NCI-H2227 (cell line): ENCODE results near the gene MAN2C1.
"Not testable (repeated sequence)": the region's sequence is repeated elsewhere in the genome, so short reads cannot be mapped to it uniquely, and the experiment has no call there.

Source experiments
- DNase-seq: peaks from one replicate; lab custom pipeline; 2025; ENCODE audit not compliant: unreplicated experiment; lab: John Stamatoyannopoulos, UW

MAN2C1 gene

DNA sequence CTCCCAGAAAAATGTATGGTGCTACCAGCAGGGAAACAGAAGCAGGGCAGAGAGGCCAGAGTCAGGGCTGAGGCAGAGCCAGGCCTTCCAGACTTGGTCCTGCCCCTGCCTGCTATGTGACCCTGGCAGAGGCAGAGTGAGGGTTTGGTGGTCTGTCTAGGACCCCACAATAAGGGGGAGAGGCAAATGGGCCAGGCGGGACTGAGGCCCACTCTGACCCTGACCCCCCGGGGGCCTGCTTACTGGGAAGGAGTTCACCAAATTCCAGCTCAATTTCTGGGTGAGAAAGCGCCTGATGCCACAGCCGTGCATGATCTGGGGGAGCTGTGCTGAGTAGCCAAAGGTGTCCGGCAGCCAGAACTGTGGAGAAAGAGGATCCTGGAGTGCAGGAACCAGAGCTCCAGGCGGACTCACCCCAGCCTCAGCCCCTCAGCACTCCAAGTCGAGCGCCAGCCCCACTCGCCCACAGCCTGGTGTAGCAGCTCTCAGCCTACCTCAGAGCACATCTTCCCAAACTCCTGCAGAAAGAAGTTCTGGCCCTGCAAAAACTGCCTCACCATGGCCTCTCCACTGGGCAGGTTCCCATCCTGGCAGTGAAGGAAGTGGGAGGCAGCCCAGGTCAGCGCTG is 6.9 kb downstream of the MAN2C1 start:
- no peak for DNase-seq

GRCh38 chr15:75360856-75361255 is 7.6 kb downstream of the MAN2C1 start:
- no peak for DNase-seq

- DNase-seq, result no peak
Measured at GRCh38 chr15:75360391-75360790, 8.0 kb downstream of the MAN2C1 start.

GRCh38 chr15:75359537-75360250 is 8.7 kb downstream of the MAN2C1 start:
- no peak for DNase-seq

GRCh38 chr15:75358771-75359536 is 9.5 kb downstream of the MAN2C1 start:
- DNase-seq, result no peak

GRCh38 chr15:75357976-75358673 is 10.3 kb downstream of the MAN2C1 start:
- no peak for DNase-seq

- DNase-seq, result no peak
Measured at GRCh38 chr15:75356517-75356916, 11.9 kb downstream of the MAN2C1 start.

DNA sequence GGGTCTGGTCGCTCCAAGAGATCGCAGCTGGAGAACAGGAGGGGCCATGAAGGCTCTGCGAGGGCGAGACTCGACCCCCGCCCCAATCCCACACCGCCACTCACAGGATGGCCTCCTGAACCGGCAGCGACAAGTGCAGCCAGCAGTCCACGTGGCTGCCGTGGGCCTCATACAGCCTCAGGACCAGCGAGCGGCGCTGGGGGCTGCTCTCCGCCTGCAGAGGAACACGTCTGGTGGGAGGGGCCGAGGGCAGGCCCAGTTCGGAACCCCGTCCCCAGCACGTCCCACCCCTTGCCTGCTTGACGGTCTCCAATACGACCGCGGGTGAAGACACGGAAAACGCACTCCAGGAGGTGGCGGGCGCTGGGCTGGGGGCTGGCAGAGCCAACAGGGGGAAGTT is 12.4 kb downstream of the MAN2C1 start:
- DNase-seq, result no peak

GRCh38 chr15:75355369-75355768 is 13.0 kb downstream of the MAN2C1 start:
- DNase-seq, result no peak

DNA sequence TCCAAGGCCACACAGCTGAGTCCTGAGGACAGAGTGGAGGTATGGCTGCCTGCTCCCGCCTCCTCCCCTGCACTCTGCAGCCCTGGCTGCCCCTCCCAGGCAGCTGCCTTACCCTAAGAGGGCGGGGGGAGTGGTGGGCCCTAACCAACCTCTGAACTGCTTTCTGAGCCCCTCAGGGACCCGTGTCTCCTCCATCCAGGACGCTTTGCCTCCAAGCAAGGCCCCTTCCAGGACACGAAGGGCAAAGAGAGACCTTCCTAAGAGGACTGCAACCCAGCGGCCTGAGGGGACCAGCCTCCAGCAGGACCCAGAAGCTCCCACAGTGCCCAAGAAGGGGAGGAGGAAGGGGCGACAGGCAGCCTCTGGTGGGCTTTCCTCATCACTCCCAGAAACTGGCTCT is 14.0 kb downstream of the MAN2C1 start:
- no peak for DNase-seq

GRCh38 chr15:75353604-75354003 is 14.8 kb downstream of the MAN2C1 start:
- DNase-seq, result no peak

DNA sequence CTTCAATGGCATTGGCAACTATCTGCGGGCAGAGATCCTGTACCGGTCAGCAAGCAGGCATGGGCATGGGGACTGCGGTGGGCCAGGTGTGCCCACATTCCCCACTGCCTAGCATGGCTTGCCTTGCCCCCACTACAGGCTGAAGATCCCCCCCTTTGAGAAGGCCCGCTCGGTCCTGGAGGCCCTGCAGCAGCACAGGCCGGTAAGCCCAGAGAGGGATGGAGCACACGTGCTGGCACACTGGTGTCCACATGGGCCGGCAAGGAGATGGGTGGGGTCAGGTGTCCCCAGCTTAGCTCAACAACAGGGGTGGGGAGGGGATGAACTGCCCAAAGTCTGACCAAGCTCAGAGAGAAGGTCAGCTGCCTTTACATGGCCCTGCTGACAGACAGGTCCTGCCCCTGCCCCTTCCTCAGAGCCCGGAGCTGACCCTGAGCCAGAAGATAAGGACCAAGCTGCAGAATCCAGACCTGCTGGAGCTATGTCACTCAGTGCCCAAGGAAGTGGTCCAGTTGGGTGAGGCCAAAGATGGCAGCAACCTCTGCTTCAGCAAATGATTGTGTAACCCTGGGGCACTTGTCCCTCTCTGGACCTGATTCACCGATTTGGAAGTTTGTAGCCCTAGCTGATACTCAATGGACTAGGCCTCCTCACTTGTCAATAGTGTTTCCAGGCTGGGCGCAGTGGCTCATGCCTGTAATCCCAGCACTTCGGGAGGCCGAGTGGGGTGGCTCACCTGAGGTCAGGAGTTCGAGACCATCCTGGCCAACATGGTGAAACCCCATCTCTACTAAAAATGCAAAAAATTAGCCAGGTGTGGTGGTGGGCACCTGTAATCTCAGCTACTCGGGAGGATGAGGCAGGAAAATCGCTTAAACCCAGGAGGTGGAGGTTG is 16.0 kb downstream of the MAN2C1 start:
- DNase-seq, result no peak

GRCh38 chr15:75350601-75351361 is 17.6 kb downstream of the MAN2C1 start:
- DNase-seq, result no peak

GRCh38 chr15:75349851-75350588 is 18.4 kb downstream of the MAN2C1 start:
- DNase-seq, result no peak

- not testable (repeated sequence) for DNase-seq
Measured at GRCh38 chr15:75349351-75349669, 19.1 kb downstream of the MAN2C1 start.

GRCh38 chr15:75348562-75349350 is 19.7 kb downstream of the MAN2C1 start:
- DNase-seq, result no peak

DNA sequence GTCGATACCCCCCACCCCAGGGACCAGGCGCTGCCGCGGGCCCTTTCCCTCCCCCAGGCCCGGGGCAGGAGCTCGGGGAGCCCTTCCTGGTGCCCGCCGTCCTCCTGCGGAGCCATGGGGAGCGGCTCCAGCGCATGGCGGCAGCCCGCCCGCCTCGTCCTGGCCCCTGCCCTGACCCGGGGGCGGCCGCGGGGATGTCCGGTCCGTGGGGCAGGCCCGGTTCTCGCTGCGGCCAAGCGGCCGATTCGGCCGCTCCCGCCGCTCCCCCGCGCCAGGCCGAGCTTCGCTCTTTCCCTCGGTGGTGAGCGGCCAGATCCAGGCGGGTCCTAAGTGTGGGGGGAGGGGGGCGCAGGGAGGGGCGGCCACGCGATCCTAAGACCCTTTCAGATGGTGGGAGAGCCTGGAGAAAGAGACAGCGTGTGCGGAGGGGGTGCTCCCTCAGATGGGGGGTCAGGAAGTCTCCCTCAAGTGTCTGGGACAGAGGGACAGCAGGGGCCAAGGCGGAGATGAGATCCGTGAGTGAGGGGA is 20.3 kb downstream of the MAN2C1 start:
- no peak for DNase-seq
